Measurements from ENCODE around the gene PFDN1. TPM values are rescaled to one million over a fixed set of nuclear protein-coding genes. Genes with fewer than 3 reads are reported as not detected.

The PFDN1 gene
- polyA plus RNA-seq, 4 donors, result 75.5 to 110 (median 94.8) TPM

GRCh38 chr5:140299056-140299455 is 3.8 kb downstream of the PFDN1 start:
- DNase-seq (ENCODE audit: low read depth in 4 of 4, low spot score in 3 of 4), result no peak

- no peak for DNase-seq (ENCODE audit: low read depth in 4 of 4, low spot score in 3 of 4)
Observed at GRCh38 chr5:140298183-140298601, 4.7 kb downstream of the PFDN1 start.

GRCh38 chr5:140297283-140297682 is 5.6 kb downstream of the PFDN1 start:
- DNase-seq (ENCODE audit: low read depth in 4 of 4, low spot score in 3 of 4), result no peak

GRCh38 chr5:140296289-140296688 is 6.6 kb downstream of the PFDN1 start:
- DNase-seq (ENCODE audit: low read depth in 4 of 4, low spot score in 3 of 4), result no peak

- peak in 3 of 4 donors; percentile 18 to 37 (median 36) for DNase-seq (ENCODE audit: low read depth in 4 of 4, low spot score in 3 of 4)
Observed at GRCh38 chr5:140295414-140295813, 7.5 kb downstream of the PFDN1 start.

- DNase-seq (ENCODE audit: low read depth in 4 of 4, low spot score in 3 of 4), result no peak
Observed at GRCh38 chr5:140294753-140295152, 8.1 kb downstream of the PFDN1 start.

GRCh38 chr5:140293849-140294100 is 9.1 kb downstream of the PFDN1 start:
- DNase-seq (ENCODE audit: low read depth in 4 of 4, low spot score in 3 of 4), result no peak

GRCh38 chr5:140293091-140293848 is 9.6 kb downstream of the PFDN1 start:
- no peak for DNase-seq (ENCODE audit: low read depth in 4 of 4, low spot score in 3 of 4)

- DNase-seq (ENCODE audit: low read depth in 4 of 4, low spot score in 3 of 4), result no peak
Observed at GRCh38 chr5:140292212-140293036, 10.5 kb downstream of the PFDN1 start.

- DNase-seq (ENCODE audit: low read depth in 4 of 4, low spot score in 3 of 4), result no peak
Observed at GRCh38 chr5:140287801-140288521, 14.9 kb downstream of the PFDN1 start.

GRCh38 chr5:140286424-140286823 is 16.5 kb downstream of the PFDN1 start:
- DNase-seq (ENCODE audit: low read depth in 4 of 4, low spot score in 3 of 4), result no peak

GRCh38 chr5:140284013-140284412 is 18.9 kb downstream of the PFDN1 start:
- no peak for DNase-seq (ENCODE audit: low read depth in 4 of 4, low spot score in 3 of 4)

- DNase-seq (ENCODE audit: low read depth in 4 of 4, low spot score in 3 of 4), result no peak
Observed at GRCh38 chr5:140282266-140282665, 20.6 kb downstream of the PFDN1 start.

- DNase-seq (ENCODE audit: low read depth in 4 of 4, low spot score in 3 of 4), result no peak
Observed at GRCh38 chr5:140275837-140276236, 27.1 kb downstream of the PFDN1 start.

GRCh38 chr5:140273401-140273877 is 29.5 kb downstream of the PFDN1 start:
- DNase-seq (ENCODE audit: low read depth in 4 of 4, low spot score in 3 of 4), result no peak

- DNase-seq (ENCODE audit: low read depth in 4 of 4, low spot score in 3 of 4), result no peak
Observed at GRCh38 chr5:140270008-140270407, 32.9 kb downstream of the PFDN1 start.

GRCh38 chr5:140267559-140268018 is 35.3 kb downstream of the PFDN1 start:
- no peak for DNase-seq (ENCODE audit: low read depth in 4 of 4, low spot score in 3 of 4)

- DNase-seq (ENCODE audit: low read depth in 4 of 4, low spot score in 3 of 4), result no peak
Observed at GRCh38 chr5:140267201-140267540, 35.7 kb downstream of the PFDN1 start.

- DNase-seq (ENCODE audit: low read depth in 4 of 4, low spot score in 3 of 4), result no peak
Observed at GRCh38 chr5:140266471-140267200, 36.3 kb downstream of the PFDN1 start.

- no peak for DNase-seq (ENCODE audit: low read depth in 4 of 4, low spot score in 3 of 4)
Observed at GRCh38 chr5:140265845-140266244, 37.1 kb downstream of the PFDN1 start.

- no peak for DNase-seq (ENCODE audit: low read depth in 4 of 4, low spot score in 3 of 4)
Observed at GRCh38 chr5:140262839-140263238, 40.1 kb downstream of the PFDN1 start.

Data from left renal pelvis (tissue), 4 donors.